ENCODE measurements around the gene PKNOX2. TPM values are rescaled to one million over a fixed set of nuclear protein-coding genes. Genes with fewer than 3 reads are reported as not detected.

The PKNOX2 gene
- total RNA-seq, 2 donors from 2014 or later = 4.0 to 6.9 TPM

GRCh38 chr11:125242141-125242775 is 77.7 kb downstream of the PKNOX2 start:
- Histone ChIP-seq H3K27me3 (ENCODE audit: control insufficient read depth, insufficient read depth, low read length, poor library complexity, severe bottlenecking) (no peaks in the 10 kb centered on the region), H3K4me1 (ENCODE audit: control insufficient read depth, insufficient read depth, low read length) (peaks cover 13% of the 10 kb centered on the region), H3K36me3 (ENCODE audit: control insufficient read depth, insufficient read depth, low read length) (no peaks in the 10 kb centered on the region), H3K9ac (ENCODE audit: extremely low read depth, low read length, poor library complexity, severe bottlenecking) (no peak overlapping the region), H3K9me3 (ENCODE audit: control insufficient read depth, low read length) (no peaks in the 10 kb centered on the region), H3K4me3 (ENCODE audit: low read length) (no peak overlapping the region), H3K27ac (ENCODE audit: low read depth, low read length) (no peak overlapping the region)
- no peak for DNase-seq
- H3K4me1 Mint-ChIP-seq = peaks cover 24% of the 10 kb centered on the region
- H3K9me3 Mint-ChIP-seq = no peaks in the 10 kb centered on the region
- H3K27me3 Mint-ChIP-seq (ENCODE audit: insufficient read depth) = peaks cover 6% of the 10 kb centered on the region
- no peak for TF ChIP-seq CTCF (conservative IDR thresholded peaks at IDR 0.05)
- no peak overlapping the region for H3K4me3 Mint-ChIP-seq
- no peaks in the 10 kb centered on the region for H3K36me3 Mint-ChIP-seq (ENCODE audit: low read depth)
- no peak overlapping the region for H3K27ac Mint-ChIP-seq
- WGBS, 2 experiments (ENCODE audit: insufficient coverage in 1 of 2, insufficient read length in 1 of 2) = 94% methylated on average over 11 of the region's 11 CpGs; no CpG with 5 or more reads in 1 of the 2 experiments

GRCh38 chr11:125244166-125244565 is 79.6 kb downstream of the PKNOX2 start:
- H3K4me3 Mint-ChIP-seq = no peak overlapping the region
- no peak overlapping the region for H3K27ac ChIP-seq (ENCODE audit: low read depth, low read length)
- peaks cover 6% of the 10 kb centered on the region for H3K27me3 Mint-ChIP-seq (ENCODE audit: insufficient read depth)
- no peaks in the 10 kb centered on the region for H3K9me3 ChIP-seq (ENCODE audit: control insufficient read depth, low read length)
- no peaks in the 10 kb centered on the region for H3K27me3 ChIP-seq (ENCODE audit: control insufficient read depth, insufficient read depth, low read length, poor library complexity, severe bottlenecking)
- peaks cover 20% of the 10 kb centered on the region for H3K4me1 Mint-ChIP-seq
- no peak overlapping the region for H3K27ac Mint-ChIP-seq
- no peaks in the 10 kb centered on the region for H3K36me3 ChIP-seq (ENCODE audit: control insufficient read depth, insufficient read depth, low read length)
- 85 to 86% methylated on average over 1 to 4 of the region's 4 CpGs for WGBS, 2 experiments (ENCODE audit: insufficient coverage in 1 of 2, insufficient read length in 1 of 2)
- H3K9me3 Mint-ChIP-seq = no peaks in the 10 kb centered on the region
- no peak for TF ChIP-seq CTCF (conservative IDR thresholded peaks at IDR 0.05)
- peaks cover 12% of the 10 kb centered on the region for H3K4me1 ChIP-seq (ENCODE audit: control insufficient read depth, insufficient read depth, low read length)
- H3K4me3 ChIP-seq (ENCODE audit: low read length) = no peak overlapping the region
- no peak overlapping the region for H3K9ac ChIP-seq (ENCODE audit: extremely low read depth, low read length, poor library complexity, severe bottlenecking)
- no peak for DNase-seq
- H3K36me3 Mint-ChIP-seq (ENCODE audit: low read depth) = no peaks in the 10 kb centered on the region

DNA sequence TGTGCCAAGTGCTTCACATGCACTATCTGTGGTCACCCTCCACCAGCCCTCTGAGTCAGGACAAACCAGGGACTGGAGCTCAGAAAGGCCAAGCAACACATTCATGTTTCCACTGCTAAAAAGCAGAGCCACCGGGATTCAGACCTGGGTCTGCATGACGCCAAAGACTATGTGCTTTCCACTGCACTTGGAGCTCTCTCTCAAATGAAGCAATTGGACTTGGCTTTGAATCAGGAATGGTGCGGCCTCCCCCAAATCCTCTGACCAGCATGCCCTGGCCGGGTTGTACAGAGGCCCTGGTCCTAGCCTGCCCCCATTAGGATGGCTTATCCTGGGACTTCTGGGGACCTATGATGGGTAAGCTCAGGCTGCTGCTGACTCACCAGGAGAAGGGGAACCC is 80.7 kb downstream of the PKNOX2 start:
- H3K27ac Mint-ChIP-seq = no peak overlapping the region
- TF ChIP-seq CTCF (conservative IDR thresholded peaks at IDR 0.05) = no peak
- 89 to 100% methylated on average over 2 to 4 of the region's 4 CpGs for WGBS, 2 experiments (ENCODE audit: insufficient coverage in 1 of 2, insufficient read length in 1 of 2)
- H3K9me3 Mint-ChIP-seq = no peaks in the 10 kb centered on the region
- no peaks in the 10 kb centered on the region for H3K36me3 ChIP-seq (ENCODE audit: control insufficient read depth, insufficient read depth, low read length)
- no peak for DNase-seq
- peaks cover 10% of the 10 kb centered on the region for H3K4me1 Mint-ChIP-seq
- no peak overlapping the region for H3K4me3 Mint-ChIP-seq
- H3K9me3 ChIP-seq (ENCODE audit: control insufficient read depth, low read length) = no peaks in the 10 kb centered on the region
- peaks cover 7% of the 10 kb centered on the region for H3K4me1 ChIP-seq (ENCODE audit: control insufficient read depth, insufficient read depth, low read length)
- no peak overlapping the region for H3K27ac ChIP-seq (ENCODE audit: low read depth, low read length)
- H3K27me3 Mint-ChIP-seq (ENCODE audit: insufficient read depth) = peaks cover 6% of the 10 kb centered on the region
- no peak overlapping the region for H3K9ac ChIP-seq (ENCODE audit: extremely low read depth, low read length, poor library complexity, severe bottlenecking)
- no peaks in the 10 kb centered on the region for H3K27me3 ChIP-seq (ENCODE audit: control insufficient read depth, insufficient read depth, low read length, poor library complexity, severe bottlenecking)
- H3K4me3 ChIP-seq (ENCODE audit: low read length) = no peak overlapping the region
- no peaks in the 10 kb centered on the region for H3K36me3 Mint-ChIP-seq (ENCODE audit: low read depth)

Measured in endodermal cell (in vitro differentiated cells).